Fibroblast of mammary gland (primary cell): ENCODE measurements around the gene NR2E3.
A peak's percentile ranks its signal among the peaks of the same experiment; 100 is the strongest.

Experiments used
- DNase-seq: peaks from one replicate; pipeline ENCODE4 v3.0.0-alpha.2; 2010; ENCODE audit warnings: low read depth
- H3K4me3 ChIP-seq: 2 replicates; pipeline ENCODE4 v1.5.1; 2011; ENCODE audit warnings: low read depth, mild to moderate bottlenecking, low read length, moderate library complexity; ENCODE audit not compliant: control insufficient read depth
- CTCF ChIP-seq: conservative IDR thresholded peaks from 2 replicates; pipeline ENCODE4 v1.5.1; 2011; ENCODE audit warnings: low read depth, low read length, inconsistent platforms; ENCODE audit not compliant: control insufficient read depth, insufficient read depth

Gene NR2E3

GRCh38 chr15:71776304-71776703 lies 34.0 kb upstream of the NR2E3 start:
- no peak for DNase-seq
- H3K4me3 ChIP-seq, result no peak overlapping the region
- TF ChIP-seq CTCF, result no peak

- no peak for DNase-seq
- no peak for TF ChIP-seq CTCF
- H3K4me3 ChIP-seq, result no peak overlapping the region
Observed at GRCh38 chr15:71777216-71777943, 33.0 kb upstream of the NR2E3 start.

GRCh38 chr15:71779073-71779797 lies 31.1 kb upstream of the NR2E3 start:
- H3K4me3 ChIP-seq, result no peak overlapping the region
- TF ChIP-seq CTCF, result no peak
- no peak for DNase-seq

- peak; percentile 69 for DNase-seq
- peak; percentile 81 for TF ChIP-seq CTCF
- no peak overlapping the region for H3K4me3 ChIP-seq
Observed at GRCh38 chr15:71780115-71780976, 30.0 kb upstream of the NR2E3 start.

- TF ChIP-seq CTCF, result no peak
- peak; percentile 22 for DNase-seq
- H3K4me3 ChIP-seq, result no peak overlapping the region
Observed at GRCh38 chr15:71781179-71781964, 29.0 kb upstream of the NR2E3 start.

GRCh38 chr15:71781965-71782265 lies 28.4 kb upstream of the NR2E3 start:
- no peak for TF ChIP-seq CTCF
- H3K4me3 ChIP-seq, result no peak overlapping the region
- no peak for DNase-seq
